ENCODE data around the gene TANC2.

GRCh38 chr17:62987136-62987535 lies 21.1 kb downstream of the TANC2 start:
- TF ChIP-seq, protein P1, sequence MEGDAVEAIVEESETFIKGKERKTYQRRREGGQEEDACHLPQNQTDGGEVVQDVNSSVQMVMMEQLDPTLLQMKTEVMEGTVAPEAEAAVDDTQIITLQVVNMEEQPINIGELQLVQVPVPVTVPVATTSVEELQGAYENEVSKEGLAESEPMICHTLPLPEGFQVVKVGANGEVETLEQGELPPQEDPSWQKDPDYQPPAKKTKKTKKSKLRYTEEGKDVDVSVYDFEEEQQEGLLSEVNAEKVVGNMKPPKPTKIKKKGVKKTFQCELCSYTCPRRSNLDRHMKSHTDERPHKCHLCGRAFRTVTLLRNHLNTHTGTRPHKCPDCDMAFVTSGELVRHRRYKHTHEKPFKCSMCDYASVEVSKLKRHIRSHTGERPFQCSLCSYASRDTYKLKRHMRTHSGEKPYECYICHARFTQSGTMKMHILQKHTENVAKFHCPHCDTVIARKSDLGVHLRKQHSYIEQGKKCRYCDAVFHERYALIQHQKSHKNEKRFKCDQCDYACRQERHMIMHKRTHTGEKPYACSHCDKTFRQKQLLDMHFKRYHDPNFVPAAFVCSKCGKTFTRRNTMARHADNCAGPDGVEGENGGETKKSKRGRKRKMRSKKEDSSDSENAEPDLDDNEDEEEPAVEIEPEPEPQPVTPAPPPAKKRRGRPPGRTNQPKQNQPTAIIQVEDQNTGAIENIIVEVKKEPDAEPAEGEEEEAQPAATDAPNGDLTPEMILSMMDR (IDR thresholded peaks at IDR 0.05) = no peak
- no peak for TF ChIP-seq EP300 (IDR thresholded peaks at IDR 0.05; ENCODE audit: low read depth)
- TF ChIP-seq POLR2A (IDR thresholded peaks at IDR 0.05) = no peak
- no peak for TF ChIP-seq POLR2AphosphoS5 (IDR thresholded peaks at IDR 0.05)

Data from transverse colon (tissue), 4 donors.